H9 (cell line): Measurements from ENCODE around the gene SOX15. TPM values are rescaled to one million over a fixed set of nuclear protein-coding genes. Genes with fewer than 3 reads are reported as not detected.

Source experiments
- DNase-seq: peaks from one replicate; pipeline ENCODE4 v3.0.0-alpha.2; 2017
- H2AFZ ChIP-seq: one replicate; pipeline ENCODE4 v1.6.1; 2013; ENCODE audit warnings: mild to moderate bottlenecking, low read length, control low read depth, moderate library complexity
- H2AK5ac ChIP-seq: 2 replicates; pipeline ENCODE4 v1.6.1; 2013; ENCODE audit warnings: low read length, control low read depth, mixed read lengths; ENCODE audit not compliant: insufficient read length
- H2BK120ac ChIP-seq: one replicate; pipeline ENCODE4 v1.6.1; 2013; ENCODE audit warnings: low read depth, mild to moderate bottlenecking, low read length, control low read depth, inconsistent platforms; ENCODE audit not compliant: poor library complexity, severe bottlenecking
- H2BK12ac ChIP-seq: 2 replicates; pipeline ENCODE4 v1.6.1; 2013; ENCODE audit warnings: low read length, control low read depth, mixed read lengths, low read depth; ENCODE audit not compliant: insufficient read length
- H2BK15ac ChIP-seq: 2 replicates; pipeline ENCODE4 v1.6.1; 2013; ENCODE audit warnings: low read depth, low read length, control low read depth
- H2BK20ac ChIP-seq: one replicate; pipeline ENCODE4 v1.6.1; 2013; ENCODE audit warnings: low read depth, mild to moderate bottlenecking, low read length, control low read depth, inconsistent platforms; ENCODE audit not compliant: poor library complexity, severe bottlenecking
- H2BK5ac ChIP-seq: 2 replicates; pipeline ENCODE4 v1.6.1; 2013; ENCODE audit warnings: low read length, control low read depth, mixed read lengths; ENCODE audit not compliant: insufficient read length
- H3K14ac ChIP-seq: 2 replicates; pipeline ENCODE4 v1.6.1; 2013; ENCODE audit warnings: low read length, control low read depth; ENCODE audit not compliant: insufficient read depth
- H3K18ac ChIP-seq: 2 replicates; pipeline ENCODE4 v1.6.1; 2013; ENCODE audit warnings: low read depth, mild to moderate bottlenecking, mixed read lengths, low read length, control low read depth; ENCODE audit not compliant: insufficient read length
- H3K23ac ChIP-seq: 2 replicates; pipeline ENCODE4 v1.6.1; 2013; ENCODE audit warnings: low read length, control low read depth, mixed read lengths, low read depth; ENCODE audit not compliant: insufficient read length
- H3K23me2 ChIP-seq: 2 replicates; pipeline ENCODE4 v1.6.1; 2013; ENCODE audit warnings: low read depth, mild to moderate bottlenecking, mixed read lengths, low read length, control low read depth; ENCODE audit not compliant: insufficient read length, poor library complexity, severe bottlenecking
- H3K27ac ChIP-seq: 2 replicates; pipeline ENCODE4 v1.5.1; 2013; ENCODE audit warnings: low read length, control low read depth, mixed read lengths, low read depth; ENCODE audit not compliant: insufficient read length
- H3K27me3 ChIP-seq: 2 replicates; pipeline ENCODE4 v1.6.1; 2013; ENCODE audit warnings: low read length, control low read depth, inconsistent platforms; ENCODE audit not compliant: insufficient read depth
- H3K4ac ChIP-seq: 2 replicates; pipeline ENCODE4 v1.6.1; 2013; ENCODE audit warnings: low read depth, mild to moderate bottlenecking, control low read depth, inconsistent platforms, low read length, moderate library complexity
- H3K4me1 ChIP-seq: 2 replicates; pipeline ENCODE4 v1.6.1; 2013; ENCODE audit warnings: low read length, control low read depth, inconsistent platforms; ENCODE audit not compliant: insufficient read depth
- H3K4me2 ChIP-seq: 2 replicates; pipeline ENCODE4 v1.6.1; 2013; ENCODE audit warnings: low read length, control low read depth, mixed read lengths; ENCODE audit not compliant: insufficient read length, insufficient read depth
- H3K56ac ChIP-seq: 2 replicates; pipeline ENCODE4 v1.6.1; 2013; ENCODE audit warnings: low read depth, mild to moderate bottlenecking, mixed read lengths, low read length, control low read depth; ENCODE audit not compliant: insufficient read length
- H3K79me1 ChIP-seq: 2 replicates; pipeline ENCODE4 v1.6.1; 2013; ENCODE audit warnings: low read depth, mild to moderate bottlenecking, moderate library complexity, low read length, control low read depth, inconsistent platforms; ENCODE audit not compliant: insufficient read depth, poor library complexity, severe bottlenecking
- H3K79me2 ChIP-seq: 2 replicates; pipeline ENCODE4 v1.6.1; 2013; ENCODE audit warnings: low read length, control low read depth, inconsistent platforms; ENCODE audit not compliant: insufficient read depth
- H3K9ac ChIP-seq: 2 replicates; pipeline ENCODE4 v1.6.1; 2013; ENCODE audit warnings: low read length, control low read depth, mixed read lengths; ENCODE audit not compliant: insufficient read length; ENCODE audit errors: extremely low read depth
- H3K9me3 ChIP-seq: one replicate; pipeline ENCODE4 v1.6.1; 2013; ENCODE audit warnings: low read depth, low read length, inconsistent platforms; ENCODE audit not compliant: control insufficient read depth
- H3T11ph ChIP-seq: one replicate; pipeline ENCODE4 v1.6.1; 2013; ENCODE audit warnings: mild to moderate bottlenecking, low read length, control low read depth, inconsistent platforms
- H4K20me1 ChIP-seq: one replicate; pipeline ENCODE4 v1.6.1; 2013; ENCODE audit not compliant: control insufficient read depth, insufficient read length, insufficient read depth
- H4K5ac ChIP-seq: 2 replicates; pipeline ENCODE4 v1.6.1; 2013; ENCODE audit warnings: low read depth, mild to moderate bottlenecking, mixed read lengths, low read length, control low read depth; ENCODE audit not compliant: insufficient read length
- H4K8ac ChIP-seq: replicated peaks from 2 replicates; pipeline ENCODE4 v1.6.1; 2013; ENCODE audit warnings: low read length, control low read depth, mixed read lengths, low read depth; ENCODE audit not compliant: insufficient read length
- H4K91ac ChIP-seq: 2 replicates; pipeline ENCODE4 v1.6.1; 2013; ENCODE audit warnings: low read depth, mild to moderate bottlenecking, moderate library complexity, mixed read lengths, low read length, control low read depth; ENCODE audit not compliant: insufficient read length
- H3K27ac Mint-ChIP-seq, 3 experiments: 2 replicates in 2 of 3; 3 replicates in 1 of 3; pipeline ENCODE4 v1.8.0; 2020 to 2021; ENCODE audit warnings: mixed read lengths in 3 of 3, mild to moderate bottlenecking in 1 of 3, moderate library complexity in 1 of 3
- H3K27me3 Mint-ChIP-seq: 2 replicates; pipeline ENCODE4 v1.8.0; 2021; ENCODE audit warnings: low read depth, mild to moderate bottlenecking, moderate library complexity, mixed read lengths
- H3K36me3 Mint-ChIP-seq, 3 experiments: 2 replicates in 2 of 3; 3 replicates in 1 of 3; pipeline ENCODE4 v1.8.0; 2020 to 2021; ENCODE audit warnings: low read depth in 3 of 3, mixed read lengths in 3 of 3; ENCODE audit not compliant: insufficient read depth in 1 of 3
- H3K4me1 Mint-ChIP-seq, 2 experiments: 2 replicates each; pipeline ENCODE4 v1.8.0; 2020; ENCODE audit warnings: mixed read lengths in 2 of 2
- H3K4me3 Mint-ChIP-seq, 2 experiments: 2 replicates in 1 of 2; 3 replicates in 1 of 2; pipeline ENCODE4 v1.8.0; 2020 to 2021; ENCODE audit warnings: mild to moderate bottlenecking in 2 of 2, mixed read lengths in 2 of 2, moderate library complexity in 1 of 2
- H3K9me3 Mint-ChIP-seq, 2 experiments: 2 replicates in 1 of 2; 3 replicates in 1 of 2; pipeline ENCODE4 v1.8.0; 2020; ENCODE audit warnings: mild to moderate bottlenecking in 2 of 2, mixed read lengths in 2 of 2, moderate library complexity in 1 of 2
- WGBS: extraction: QIAGEN DNeasy Blood & Tissue Kit; methylation state at CpG from one replicate; pipeline ENCODE4 v1.1.7; 2013; ENCODE audit warnings: missing lambda C conversion rate, low lambda C conversion rate, mixed read lengths; ENCODE audit not compliant: insufficient read length; ENCODE audit errors: extremely low coverage; 5-methylcytosine and 5-hydroxymethylcytosine counted together
- total RNA-seq: library from RNA; stranded (reverse); gene quantifications from 2 replicates; pipeline ENCODE4 v1.2.1, GENCODE V29; 2021
- TF ChIP-seq, protein P1 (sequence below): fragments of 200-600 bp; sonication (generic); conservative IDR thresholded peaks from 3 replicates; pipeline ENCODE4 v1.8.0; 2021; ENCODE audit warnings: antibody characterized with exemption, mild to moderate bottlenecking

SOX15 gene
- total RNA-seq, 1 experiment from 2014 or later, result 7.7 TPM

DNA sequence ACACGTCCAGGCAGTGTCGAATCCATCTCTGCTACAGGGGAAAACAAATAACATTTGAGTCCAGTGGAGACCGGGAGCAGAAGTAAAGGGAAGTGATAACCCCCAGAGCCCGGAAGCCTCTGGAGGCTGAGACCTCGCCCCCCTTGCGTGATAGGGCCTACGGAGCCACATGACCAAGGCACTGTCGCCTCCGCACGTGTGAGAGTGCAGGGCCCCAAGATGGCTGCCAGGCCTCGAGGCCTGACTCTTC, 17.6 kb downstream of the SOX15 start:
- no peak overlapping the region for H3K56ac ChIP-seq
- no peak overlapping the region for H2BK5ac ChIP-seq
- peak overlapping the region; percentile 94 for H3K18ac ChIP-seq
- Mint-ChIP-seq H3K27me3 (peaks cover 10% of the 10 kb centered on the region), H3K4me1 (peaks cover 31 to 35% of the 10 kb centered on the region in 2 experiments), H3K9me3 (peaks cover 3 to 7% of the 10 kb centered on the region in 2 experiments; a peak in 3 of 5 replicates), H3K27ac (peak overlapping the region; percentile 98 to 100 (median 99); a peak in 6 of 7 replicates), H3K4me3 (peak overlapping the region; percentile 98), H3K36me3 (peaks cover 65 to 89% (median 80%) of the 10 kb centered on the region in 3 experiments)
- no peak overlapping the region for H3T11ph ChIP-seq
- H3K14ac ChIP-seq, result no peak overlapping the region
- H3K9me3 ChIP-seq, result no peaks in the 10 kb centered on the region
- DNase-seq, result no peak
- no CpG with 5 or more reads among the region's 11 CpGs for WGBS
- H2BK20ac ChIP-seq, result no peak overlapping the region
- H3K4ac ChIP-seq, result no peak overlapping the region
- TF ChIP-seq, protein P1, sequence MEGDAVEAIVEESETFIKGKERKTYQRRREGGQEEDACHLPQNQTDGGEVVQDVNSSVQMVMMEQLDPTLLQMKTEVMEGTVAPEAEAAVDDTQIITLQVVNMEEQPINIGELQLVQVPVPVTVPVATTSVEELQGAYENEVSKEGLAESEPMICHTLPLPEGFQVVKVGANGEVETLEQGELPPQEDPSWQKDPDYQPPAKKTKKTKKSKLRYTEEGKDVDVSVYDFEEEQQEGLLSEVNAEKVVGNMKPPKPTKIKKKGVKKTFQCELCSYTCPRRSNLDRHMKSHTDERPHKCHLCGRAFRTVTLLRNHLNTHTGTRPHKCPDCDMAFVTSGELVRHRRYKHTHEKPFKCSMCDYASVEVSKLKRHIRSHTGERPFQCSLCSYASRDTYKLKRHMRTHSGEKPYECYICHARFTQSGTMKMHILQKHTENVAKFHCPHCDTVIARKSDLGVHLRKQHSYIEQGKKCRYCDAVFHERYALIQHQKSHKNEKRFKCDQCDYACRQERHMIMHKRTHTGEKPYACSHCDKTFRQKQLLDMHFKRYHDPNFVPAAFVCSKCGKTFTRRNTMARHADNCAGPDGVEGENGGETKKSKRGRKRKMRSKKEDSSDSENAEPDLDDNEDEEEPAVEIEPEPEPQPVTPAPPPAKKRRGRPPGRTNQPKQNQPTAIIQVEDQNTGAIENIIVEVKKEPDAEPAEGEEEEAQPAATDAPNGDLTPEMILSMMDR, result no peak
- no peak overlapping the region for H2BK120ac ChIP-seq
- H3K9ac ChIP-seq, result peak overlapping the region; percentile 97
- H2BK15ac ChIP-seq, result no peak overlapping the region
- peak overlapping the region; percentile 3 for H3K27ac ChIP-seq
- H3K4me2 ChIP-seq, result peak overlapping the region; percentile 83
- no peak overlapping the region for H2AK5ac ChIP-seq
- H3K27me3 ChIP-seq, result no peaks in the 10 kb centered on the region
- no peak overlapping the region for H2BK12ac ChIP-seq
- H4K8ac ChIP-seq, result no peak overlapping the region
- no peak overlapping the region for H3K23ac ChIP-seq
- H3K79me2 ChIP-seq, result peaks cover 21% of the 10 kb centered on the region; the same call in 1 of the 2 replicates
- no peak overlapping the region for H4K91ac ChIP-seq
- H2AFZ ChIP-seq, result no peak overlapping the region
- H3K79me1 ChIP-seq, result peaks cover 2% of the 10 kb centered on the region
- H4K20me1 ChIP-seq, result no peaks in the 10 kb centered on the region
- H3K4me1 ChIP-seq, result peaks cover 4% of the 10 kb centered on the region; the same call in 1 of the 2 replicates
- H4K5ac ChIP-seq, result no peak overlapping the region
- H3K23me2 ChIP-seq, result peaks cover 5% of the 10 kb centered on the region
